NOMO-1 treated with dmso at 0.1 percent for 144 hours (cell line): ENCODE results near the gene GRK1.

ENCODE experiments used
- DNase-seq: peaks from one replicate; lab custom pipeline; 2025; ENCODE audit not compliant: unreplicated experiment; lab: John Stamatoyannopoulos, UW

GRK1 gene

GRCh38 chr13:113756441-113757097 is 89.5 kb downstream of the GRK1 start:
- no peak for DNase-seq

GRCh38 chr13:113758651-113759524 is 91.9 kb downstream of the GRK1 start, which contains the start of gene TMEM255B:
Gene TMEM255B, plus strand, starts transcription at chr13:113759226. Its CDS starts 44 bp downstream, at chr13:113759270.
- peak; percentile 82 for DNase-seq

- no peak for DNase-seq
These were observed 92.6 kb downstream of the GRK1 start for GRCh38 chr13:113759525-113760137.

- DNase-seq = no peak
These were observed 94.1 kb downstream of the GRK1 start for GRCh38 chr13:113761136-113761535.

- DNase-seq = no peak
These were observed 95.1 kb downstream of the GRK1 start for GRCh38 chr13:113762075-113762474.

GRCh38 chr13:113762538-113762937 is 95.5 kb downstream of the GRK1 start:
- no peak for DNase-seq

- no peak for DNase-seq
These were observed 96.2 kb downstream of the GRK1 start for GRCh38 chr13:113763254-113763653.

- DNase-seq = no peak
These were observed 97.2 kb downstream of the GRK1 start for GRCh38 chr13:113763961-113764792.

GRCh38 chr13:113764793-113765563 is 98.0 kb downstream of the GRK1 start:
- DNase-seq = no peak

GRCh38 chr13:113765564-113765910 is 98.5 kb downstream of the GRK1 start:
- DNase-seq = no peak

- no peak for DNase-seq
These were observed 99.2 kb downstream of the GRK1 start for GRCh38 chr13:113766035-113766800.

GRCh38 chr13:113767366-113767765 is 100.3 kb downstream of the GRK1 start:
- DNase-seq = no peak

- no peak for DNase-seq
These were observed 101.2 kb downstream of the GRK1 start for GRCh38 chr13:113768018-113768905.

- no peak for DNase-seq
These were observed 102.1 kb downstream of the GRK1 start for GRCh38 chr13:113769106-113769505.

GRCh38 chr13:113769881-113770280 is 102.9 kb downstream of the GRK1 start:
- no peak for DNase-seq

GRCh38 chr13:113770441-113770840 is 103.4 kb downstream of the GRK1 start:
- DNase-seq = no peak

GRCh38 chr13:113770937-113771336 is 103.9 kb downstream of the GRK1 start:
- DNase-seq = no peak

- no peak for DNase-seq
These were observed 104.8 kb downstream of the GRK1 start for GRCh38 chr13:113771709-113772331.
